Measurements from ENCODE around the gene TIGIT. TPM values are rescaled to one million over a fixed set of nuclear protein-coding genes. Genes with fewer than 3 reads are reported as not detected.

TIGIT gene
- total RNA-seq, 1 experiment from 2014 or later, result not detected

DNA sequence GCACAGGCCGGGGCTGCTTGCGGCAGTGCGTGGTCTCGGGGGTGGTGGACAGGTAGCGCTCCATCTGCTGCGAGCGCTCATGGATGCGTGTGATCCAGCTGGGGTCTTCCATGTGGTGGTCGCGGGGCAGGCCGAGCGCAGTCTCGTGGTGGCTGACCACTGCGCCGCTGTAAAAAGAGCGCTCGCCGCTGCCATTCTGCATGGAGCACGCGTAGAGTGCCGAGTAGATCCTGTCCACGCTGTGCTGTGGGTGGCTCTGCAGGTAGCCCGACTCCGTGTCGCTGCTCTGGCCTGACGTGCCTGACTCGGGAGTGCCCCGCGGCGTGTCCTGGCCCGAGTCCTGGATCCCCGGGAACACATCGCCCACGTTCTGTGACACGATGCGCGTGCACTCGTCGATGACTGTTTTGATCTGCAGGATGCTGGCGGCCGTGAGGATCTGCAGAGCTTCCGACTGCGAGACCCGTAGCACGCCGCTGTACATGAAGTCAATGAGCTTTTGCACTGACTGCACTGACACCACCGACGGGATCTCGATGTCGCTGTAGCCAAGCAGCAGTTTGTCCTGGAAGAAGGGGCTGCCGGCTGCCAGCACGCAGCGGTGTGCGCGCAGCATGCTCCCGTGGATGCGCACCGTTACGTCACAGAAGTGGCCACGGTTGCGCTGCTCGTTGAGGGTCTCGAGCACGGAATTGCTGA, 57.4 kb downstream of the TIGIT start:
- DNase-seq, result no peak
- no peaks in the 10 kb centered on the region for H3K9me2 ChIP-seq (ENCODE audit: insufficient read depth)
- no peaks in the 10 kb centered on the region for H3K27me3 ChIP-seq (ENCODE audit: insufficient read depth, low read depth)
- ChIA-PET POLR2A (ENCODE audit: unreplicated experiment) (no interaction called here), CTCF (no interaction called here)
- BruUV-seq (replicated peaks), result no TSS peak
- no peaks in the 10 kb centered on the region for H3K4me1 ChIP-seq (replicated peaks; ENCODE audit: insufficient read depth)
- no peak overlapping the region for H3K4me3 ChIP-seq
- H3K27ac ChIP-seq, result no peak overlapping the region
- no peaks in the 10 kb centered on the region for H3K9me3 ChIP-seq (ENCODE audit: insufficient read depth, low read depth)
- no peak for TF ChIP-seq CTCF (conservative IDR thresholded peaks at IDR 0.05)
- TF ChIP-seq EZH2 (IDR thresholded peaks at IDR 0.05; ENCODE audit: low read depth), result no peak
- no peaks in the 10 kb centered on the region for H4K20me1 ChIP-seq (ENCODE audit: insufficient read depth)
- H2AFZ ChIP-seq, result no peak overlapping the region
- H3K4me2 ChIP-seq, result no peak overlapping the region
- intact Hi-C loops (cut with micrococcal nuclease; ENCODE audit: unreplicated experiment), result no loop called here
- no peaks in the 10 kb centered on the region for H3F3A ChIP-seq (ENCODE audit: insufficient read depth, low read depth)
- no peaks in the 10 kb centered on the region for H3K36me3 ChIP-seq (ENCODE audit: low read depth)
- H3K79me2 ChIP-seq (ENCODE audit: low read depth), result no peaks in the 10 kb centered on the region

GRCh38 chr3:114351822-114352145, 58.0 kb downstream of the TIGIT start:
- no peak for DNase-seq
- intact Hi-C loops (cut with micrococcal nuclease; ENCODE audit: unreplicated experiment), result no loop called here
- Histone ChIP-seq H3K4me2 (no peak overlapping the region), H3K27ac (no peak overlapping the region), H3K79me2 (ENCODE audit: low read depth) (no peaks in the 10 kb centered on the region), H3F3A (ENCODE audit: insufficient read depth, low read depth) (no peaks in the 10 kb centered on the region), H3K9me2 (ENCODE audit: insufficient read depth) (no peaks in the 10 kb centered on the region), H3K36me3 (ENCODE audit: low read depth) (no peaks in the 10 kb centered on the region), H3K9me3 (ENCODE audit: insufficient read depth, low read depth) (no peaks in the 10 kb centered on the region), H3K4me1 (replicated peaks; ENCODE audit: insufficient read depth) (no peaks in the 10 kb centered on the region), H3K27me3 (ENCODE audit: insufficient read depth, low read depth) (no peaks in the 10 kb centered on the region), H2AFZ (no peak overlapping the region), H3K4me3 (no peak overlapping the region), H4K20me1 (ENCODE audit: insufficient read depth) (no peaks in the 10 kb centered on the region)
- CTCF ChIA-PET, result no interaction called here
- BruUV-seq (replicated peaks), result no TSS peak
- POLR2A ChIA-PET (ENCODE audit: unreplicated experiment), result no interaction called here
- TF ChIP-seq EZH2 (IDR thresholded peaks at IDR 0.05; ENCODE audit: low read depth) (no peak), CTCF (conservative IDR thresholded peaks at IDR 0.05) (no peak)

DNA sequence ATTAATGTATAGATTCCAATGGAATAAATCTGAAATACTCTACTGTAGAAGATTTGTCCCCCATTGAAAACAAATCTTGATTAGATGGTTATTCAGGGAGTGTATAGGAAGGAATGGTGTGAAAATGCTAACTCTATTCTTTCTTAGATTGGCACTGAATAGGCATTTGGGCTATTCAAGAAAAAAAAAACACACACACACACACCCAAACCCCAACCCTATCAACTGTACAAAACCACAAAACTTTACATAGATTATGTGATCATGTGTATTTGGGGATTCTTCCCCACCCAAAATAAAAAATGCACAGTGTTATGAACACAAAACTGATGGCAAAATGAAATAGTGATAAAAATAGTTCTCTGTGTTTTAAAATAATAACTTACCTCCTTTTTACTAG, 61.8 kb downstream of the TIGIT start:
- CTCF ChIA-PET, result no interaction called here
- H3K79me2 ChIP-seq (ENCODE audit: low read depth), result no peaks in the 10 kb centered on the region
- no TSS peak for BruUV-seq (replicated peaks)

More for the DNA sequence above, 61.8 kb downstream of the TIGIT start:
- Histone ChIP-seq H3K27me3 (ENCODE audit: insufficient read depth, low read depth) (no peaks in the 10 kb centered on the region), H3K4me1 (replicated peaks; ENCODE audit: insufficient read depth) (no peaks in the 10 kb centered on the region), H3F3A (ENCODE audit: insufficient read depth, low read depth) (no peaks in the 10 kb centered on the region), H3K36me3 (ENCODE audit: low read depth) (no peaks in the 10 kb centered on the region), H3K9me2 (ENCODE audit: insufficient read depth) (no peaks in the 10 kb centered on the region), H2AFZ (no peak overlapping the region), H3K4me3 (no peak overlapping the region), H3K9me3 (ENCODE audit: insufficient read depth, low read depth) (no peaks in the 10 kb centered on the region), H3K4me2 (no peak overlapping the region), H3K27ac (no peak overlapping the region), H4K20me1 (ENCODE audit: insufficient read depth) (no peaks in the 10 kb centered on the region)
- TF ChIP-seq EZH2 (IDR thresholded peaks at IDR 0.05; ENCODE audit: low read depth) (no peak), CTCF (conservative IDR thresholded peaks at IDR 0.05) (no peak)
- POLR2A ChIA-PET (ENCODE audit: unreplicated experiment), result no interaction called here
- intact Hi-C loops (cut with micrococcal nuclease; ENCODE audit: unreplicated experiment), result no loop called here
- no peak for DNase-seq

Data from PC-9 (cell line).